HG02763 (cell line): ENCODE data around the gene GPR153.

ENCODE experiments used
- ATAC-seq: cut with Tn5 transposase; IDR thresholded peaks from one replicate; pipeline ENCODE4 v1.9.1; 2021; ENCODE audit warnings: mild to moderate bottlenecking, moderate library complexity; ENCODE audit not compliant: unreplicated experiment

The GPR153 gene

GRCh38 chr1:6207075-6207885, 53.6 kb downstream of the GPR153 start:
- no peak for ATAC-seq

- no peak for ATAC-seq
Observed at GRCh38 chr1:6206520-6206855, 54.4 kb downstream of the GPR153 start.

GRCh38 chr1:6205849-6206519, 54.9 kb downstream of the GPR153 start, which contains the start of gene RNF207:
RNF207 (plus strand) TSS chr1:6206119; CDS start chr1:6206536, 417 bp downstream.
- peak; percentile 41 for ATAC-seq

GRCh38 chr1:6202256-6202655, 58.6 kb downstream of the GPR153 start:
- no peak for ATAC-seq

- ATAC-seq: no peak
Observed at GRCh38 chr1:6200188-6200809, 60.6 kb downstream of the GPR153 start.

GRCh38 chr1:6199298-6200187, 61.4 kb downstream of the GPR153 start, which contains the start of gene RPL22:
RPL22 (minus strand) TSS chr1:6199595; CDS start chr1:6199573, 22 bp downstream.
- ATAC-seq: peak; percentile 96

GRCh38 chr1:6198646-6199297, 62.1 kb downstream of the GPR153 start:
- no peak for ATAC-seq

GRCh38 chr1:6197746-6198427, 63.0 kb downstream of the GPR153 start:
- ATAC-seq: no peak
